ENCODE measurements around the gene TTI1.

Gene TTI1

GRCh38 chr20:37934634-37935375, 98.5 kb downstream of the TTI1 start:
- no peak for DNase-seq

- DNase-seq, result no peak
Observed at GRCh38 chr20:37933786-37934633, 99.2 kb downstream of the TTI1 start.

All from NCI-H2029 (cell line).